ENCODE measurements around the gene HSPA14.

DNA sequence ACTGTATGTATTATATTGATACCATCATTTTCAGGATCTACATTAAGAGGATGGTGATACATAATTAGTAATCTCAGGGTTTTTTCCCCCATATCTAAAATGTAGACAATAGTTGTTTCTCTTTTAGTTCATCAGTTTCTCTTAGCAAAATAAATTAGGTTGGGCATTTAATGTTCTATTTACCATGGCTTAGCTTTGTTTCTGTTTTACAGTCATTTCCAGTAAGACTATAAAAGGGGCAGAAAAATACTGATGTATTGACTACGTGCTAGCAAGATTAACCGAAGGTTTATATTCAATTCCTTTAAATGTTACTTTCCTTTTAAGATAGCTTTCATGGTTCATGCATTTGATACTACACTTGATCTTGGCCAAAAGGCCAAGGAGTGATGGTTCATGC is 66.8 kb downstream of the HSPA14 start:
- TF ChIP-seq CTCF (IDR thresholded peaks at IDR 0.05), result no peak
- TF ChIP-seq EZH2phosphoT487 (IDR thresholded peaks at IDR 0.05), result no peak

Data from neural progenitor cell (in vitro differentiated cells).